HEK293 (cell line): ENCODE results near the gene GAS7.

ENCODE experiments used
- MYNN ChIP-seq: fragments of 450-650 bp; formaldehyde crosslinking; IDR thresholded peaks from 2 replicates; pipeline ENCODE4 v1.5.1; 2016; ENCODE audit warnings: missing biosample characterization, missing genetic modification characterization, borderline replicate concordance
- TF ChIP-seq, protein P1 (sequence below): fragments of 450-650 bp; formaldehyde crosslinking; IDR thresholded peaks from 2 replicates; pipeline ENCODE4 v1.5.1; 2016; ENCODE audit warnings: missing biosample characterization, missing genetic modification characterization
- TF ChIP-seq, protein P2 (sequence below): fragments of 450-650 bp; formaldehyde crosslinking; IDR thresholded peaks from 2 replicates; pipeline ENCODE4 v1.5.1; 2016; ENCODE audit warnings: missing biosample characterization, missing genetic modification characterization

DNA sequence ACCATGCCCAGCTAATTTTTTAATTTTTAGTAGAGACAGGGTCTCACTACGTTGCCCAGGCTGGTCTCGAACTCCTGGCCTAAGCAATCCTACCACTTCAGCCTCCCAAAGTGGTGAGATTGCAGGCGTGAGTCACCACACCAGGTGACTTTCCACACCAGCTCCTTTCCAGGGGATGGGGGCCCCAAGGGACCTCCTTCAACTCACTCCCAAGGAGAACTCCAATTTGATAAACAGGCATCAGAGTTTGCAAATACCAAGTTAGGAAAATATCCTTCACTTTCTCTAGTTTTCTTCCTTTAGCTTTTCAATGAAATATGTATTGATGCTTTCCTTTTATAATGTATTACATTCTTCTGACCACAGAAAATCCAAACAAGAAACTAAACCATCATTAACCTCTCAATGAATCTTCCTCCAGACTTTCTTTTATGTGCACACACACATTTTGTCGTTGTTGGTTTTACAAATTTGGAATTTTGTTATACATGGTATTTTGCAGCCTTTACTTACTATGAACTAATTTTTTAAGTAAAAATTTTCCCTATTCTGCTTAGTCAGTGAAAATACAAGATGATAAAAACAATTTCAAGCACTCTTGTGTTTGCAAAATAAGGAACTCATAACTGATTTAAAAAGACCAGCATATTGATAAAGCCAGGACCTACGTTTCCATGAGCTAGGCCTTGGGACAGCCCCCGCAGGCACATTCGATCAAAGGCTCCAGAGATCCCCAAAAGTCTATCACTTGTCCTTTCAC is 32.0 kb downstream of the GAS7 start:
- TF ChIP-seq MYNN: no peak
- TF ChIP-seq, protein P1, sequence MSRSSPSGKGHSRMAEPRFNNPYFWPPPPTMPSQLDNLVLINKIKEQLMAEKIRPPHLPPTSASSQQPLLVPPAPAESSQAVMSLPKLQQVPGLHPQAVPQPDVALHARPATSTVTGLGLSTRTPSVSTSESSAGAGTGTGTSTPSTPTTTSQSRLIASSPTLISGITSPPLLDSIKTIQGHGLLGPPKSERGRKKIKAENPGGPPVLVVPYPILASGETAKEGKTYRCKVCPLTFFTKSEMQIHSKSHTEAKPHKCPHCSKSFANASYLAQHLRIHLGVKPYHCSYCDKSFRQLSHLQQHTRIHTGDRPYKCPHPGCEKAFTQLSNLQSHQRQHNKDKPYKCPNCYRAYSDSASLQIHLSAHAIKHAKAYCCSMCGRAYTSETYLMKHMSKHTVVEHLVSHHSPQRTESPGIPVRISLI (tag by site-specific recombination): no peak
- TF ChIP-seq, protein P2, sequence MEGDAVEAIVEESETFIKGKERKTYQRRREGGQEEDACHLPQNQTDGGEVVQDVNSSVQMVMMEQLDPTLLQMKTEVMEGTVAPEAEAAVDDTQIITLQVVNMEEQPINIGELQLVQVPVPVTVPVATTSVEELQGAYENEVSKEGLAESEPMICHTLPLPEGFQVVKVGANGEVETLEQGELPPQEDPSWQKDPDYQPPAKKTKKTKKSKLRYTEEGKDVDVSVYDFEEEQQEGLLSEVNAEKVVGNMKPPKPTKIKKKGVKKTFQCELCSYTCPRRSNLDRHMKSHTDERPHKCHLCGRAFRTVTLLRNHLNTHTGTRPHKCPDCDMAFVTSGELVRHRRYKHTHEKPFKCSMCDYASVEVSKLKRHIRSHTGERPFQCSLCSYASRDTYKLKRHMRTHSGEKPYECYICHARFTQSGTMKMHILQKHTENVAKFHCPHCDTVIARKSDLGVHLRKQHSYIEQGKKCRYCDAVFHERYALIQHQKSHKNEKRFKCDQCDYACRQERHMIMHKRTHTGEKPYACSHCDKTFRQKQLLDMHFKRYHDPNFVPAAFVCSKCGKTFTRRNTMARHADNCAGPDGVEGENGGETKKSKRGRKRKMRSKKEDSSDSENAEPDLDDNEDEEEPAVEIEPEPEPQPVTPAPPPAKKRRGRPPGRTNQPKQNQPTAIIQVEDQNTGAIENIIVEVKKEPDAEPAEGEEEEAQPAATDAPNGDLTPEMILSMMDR (tag by site-specific recombination): no peak
